Smooth muscle cell (in vitro differentiated cells): ENCODE measurements around the gene PABPC1L2A. TPM values are rescaled to one million over a fixed set of nuclear protein-coding genes. Genes with fewer than 3 reads are reported as not detected.
"Not testable (repeated sequence)": the region's sequence is repeated elsewhere in the genome, so short reads cannot be mapped to it uniquely, and the experiment has no call there.

Experiments used
- DNase-seq: peaks from one replicate; lab custom pipeline; 2025; ENCODE audit not compliant: unreplicated experiment; lab: John Stamatoyannopoulos, UW
- H2AFZ ChIP-seq: fragments of 200-600 bp; sonication (generic); 2 replicates; pipeline ENCODE4 v1.6.0; 2016; ENCODE audit warnings: antibody characterized with exemption, low read depth, mild to moderate bottlenecking
- H3F3A ChIP-seq: fragments of 200-600 bp; sonication (generic); 2 replicates; pipeline ENCODE4 v1.6.0; 2017; ENCODE audit warnings: antibody characterized with exemption, low read depth
- H3K27ac ChIP-seq: fragments of 200-600 bp; sonication (generic); 2 replicates; pipeline ENCODE4 v1.5.1; 2016; ENCODE audit warnings: low read depth, mild to moderate bottlenecking
- H3K27me3 ChIP-seq: fragments of 200-600 bp; sonication (generic); 2 replicates; pipeline ENCODE4 v1.6.1; 2016; ENCODE audit warnings: low read depth, mild to moderate bottlenecking
- H3K36me3 ChIP-seq: fragments of 200-600 bp; sonication (generic); 2 replicates; pipeline ENCODE4 v1.5.1; 2016; ENCODE audit warnings: low read depth
- H3K4me1 ChIP-seq: fragments of 200-600 bp; sonication (generic); 2 replicates; pipeline ENCODE4 v1.5.1; 2016; ENCODE audit warnings: low read depth
- H3K4me2 ChIP-seq: fragments of 200-600 bp; sonication (generic); 2 replicates; pipeline ENCODE4 v1.6.0; 2016; ENCODE audit warnings: mild to moderate bottlenecking
- H3K4me3 ChIP-seq: fragments of 200-600 bp; sonication (generic); 2 replicates; pipeline ENCODE4 v1.5.1; 2016; ENCODE audit warnings: mild to moderate bottlenecking
- H3K79me2 ChIP-seq: fragments of 200-600 bp; sonication (generic); 2 replicates; pipeline ENCODE4 v1.6.0; 2016; ENCODE audit warnings: low read depth, mild to moderate bottlenecking
- H3K9ac ChIP-seq: fragments of 200-600 bp; sonication (generic); 2 replicates; pipeline ENCODE4 v1.6.0; 2016; ENCODE audit warnings: low read depth
- H3K9me3 ChIP-seq: fragments of 200-600 bp; sonication (generic); replicated peaks from 2 replicates; pipeline ENCODE4 v1.5.1; 2016; ENCODE audit warnings: low read depth
- H4K20me1 ChIP-seq: fragments of 200-600 bp; sonication (generic); 2 replicates; pipeline ENCODE4 v1.6.0; 2016; ENCODE audit warnings: low read depth
- CTCF ChIP-seq: fragments of 200-600 bp; sonication (generic); IDR thresholded peaks from 2 replicates; pipeline ENCODE4 v1.5.1; 2017; ENCODE audit warnings: borderline replicate concordance, mild to moderate bottlenecking, antibody characterized with exemption; ENCODE audit not compliant: insufficient read depth, poor library complexity, severe bottlenecking
- WGBS: methylation state at CpG from one replicate; pipeline ENCODE4 v1.1.7; 2016; ENCODE audit warnings: low lambda C conversion rate; 5-methylcytosine and 5-hydroxymethylcytosine counted together
- polyA plus RNA-seq: library from polyadenylated mRNA; unstranded; fragments of >200 nt; fragmentation: Nextera tagmentation; extraction: Ambion mirVana; gene quantifications from 2 replicates; pipeline ENCODE4 v1.2.1, GENCODE V29; 2016
- total RNA-seq: library from RNA; depleted of rRNA; stranded (reverse); fragments of >200 nt; gene quantifications from 2 replicates; pipeline ENCODE4 v1.2.3, GENCODE V29; 2014

The PABPC1L2A gene
- total and polyA plus RNA-seq, 2 experiments from 2014 or later: not detected

GRCh38 chrX:73069365-73070035 lies 9.8 kb downstream of the PABPC1L2A start:
- no peak for DNase-seq
- H3K9ac ChIP-seq: no peak overlapping the region
- 90% methylated on average over 31 of the region's 31 CpGs for WGBS
- no peak for TF ChIP-seq CTCF
- H3K4me3 ChIP-seq: no peak overlapping the region
- no peaks in the 10 kb centered on the region for H3K4me1 ChIP-seq
- no peak overlapping the region for H3K4me2 ChIP-seq
- no peaks in the 10 kb centered on the region for H3K79me2 ChIP-seq
- H2AFZ ChIP-seq: no peak overlapping the region
- H3K27me3 ChIP-seq: no peaks in the 10 kb centered on the region
- H3K36me3 ChIP-seq: no peaks in the 10 kb centered on the region
- H4K20me1 ChIP-seq: no peaks in the 10 kb centered on the region
- H3K27ac ChIP-seq: no peak overlapping the region
- no peaks in the 10 kb centered on the region for H3K9me3 ChIP-seq
- H3F3A ChIP-seq: no peaks in the 10 kb centered on the region

GRCh38 chrX:73068467-73069364 lies 10.6 kb downstream of the PABPC1L2A start:
- 94% methylated on average over 42 of the region's 44 CpGs for WGBS
- no peak overlapping the region for H2AFZ ChIP-seq
- no peaks in the 10 kb centered on the region for H3K9me3 ChIP-seq
- no peak overlapping the region for H3K9ac ChIP-seq
- H3K4me1 ChIP-seq: no peaks in the 10 kb centered on the region
- no peak overlapping the region for H3K4me2 ChIP-seq
- H3K27ac ChIP-seq: no peak overlapping the region
- no peaks in the 10 kb centered on the region for H3F3A ChIP-seq
- H4K20me1 ChIP-seq: no peaks in the 10 kb centered on the region
- H3K36me3 ChIP-seq: no peaks in the 10 kb centered on the region
- no peak for DNase-seq
- no peak overlapping the region for H3K4me3 ChIP-seq
- TF ChIP-seq CTCF: no peak
- no peaks in the 10 kb centered on the region for H3K27me3 ChIP-seq
- H3K79me2 ChIP-seq: no peaks in the 10 kb centered on the region

- WGBS: 86% methylated on average over 24 of the region's 24 CpGs
- not testable (repeated sequence) for H3K4me2 ChIP-seq, H3F3A ChIP-seq, H3K27ac ChIP-seq, H3K4me3 ChIP-seq, H4K20me1 ChIP-seq, H3K27me3 ChIP-seq, DNase-seq, H3K9ac ChIP-seq, H3K9me3 ChIP-seq, H3K4me1 ChIP-seq, H3K79me2 ChIP-seq, H3K36me3 ChIP-seq, H2AFZ ChIP-seq
Observed at GRCh38 chrX:73067761-73068466, 11.4 kb downstream of the PABPC1L2A start.

GRCh38 chrX:73028876-73029275 lies 50.4 kb downstream of the PABPC1L2A start:
- Histone ChIP-seq H3K4me1 (no peaks in the 10 kb centered on the region), H3K27me3 (no peaks in the 10 kb centered on the region), H3K4me3 (no peak overlapping the region), H3K79me2 (no peaks in the 10 kb centered on the region), H3K4me2 (no peak overlapping the region), H3K9me3 (peaks cover 3% of the 10 kb centered on the region), H2AFZ (no peak overlapping the region), H4K20me1 (no peaks in the 10 kb centered on the region), H3K36me3 (no peaks in the 10 kb centered on the region), H3F3A (no peaks in the 10 kb centered on the region), H3K9ac (no peak overlapping the region), H3K27ac (no peak overlapping the region)
- whole genome bisulfite sequencing: 13% methylated on average over 1 of the region's 1 CpG
- TF ChIP-seq CTCF: no peak
- no peak for DNase-seq
